Activated CD4-positive, CD25-positive, alpha-beta regulatory T cell treated with anti-CD3 and anti-CD28 coated beads, Interleukin-2, amount 50 U/mL, for 72 hours (primary cell): ENCODE results near the gene TMEM121B.

Experiments used
- DNase-seq: peaks from one replicate; pipeline ENCODE4 v3.0.0; 2021

Gene TMEM121B

DNA sequence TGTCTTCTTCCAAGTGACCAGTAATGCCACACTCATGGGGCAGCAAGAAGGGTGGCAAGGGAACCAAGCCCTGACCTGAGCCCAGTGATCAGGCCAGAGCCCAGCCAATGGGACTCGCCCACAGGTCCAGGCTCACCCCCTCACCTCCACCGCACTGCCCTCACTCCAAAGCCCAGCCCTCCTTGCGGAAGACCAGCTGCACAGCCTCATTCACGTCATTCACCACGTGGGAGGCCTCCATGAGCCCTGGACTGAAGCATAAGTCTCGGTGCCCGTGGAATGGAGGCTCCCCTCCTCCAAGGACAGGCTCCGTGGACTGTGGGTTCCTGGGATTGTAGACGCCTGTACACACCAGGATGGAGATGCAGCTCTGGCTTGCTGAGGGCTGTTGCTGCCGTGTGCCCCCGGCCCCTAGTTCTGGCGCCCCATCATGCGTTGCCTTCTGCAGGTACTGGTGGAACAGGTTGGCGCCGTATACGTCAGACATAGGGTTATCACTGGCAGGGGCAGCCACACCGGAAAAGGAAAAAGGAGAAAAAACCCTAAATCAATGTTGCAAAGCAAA is 16.8 kb upstream of the TMEM121B start:
- no peak for DNase-seq

DNA sequence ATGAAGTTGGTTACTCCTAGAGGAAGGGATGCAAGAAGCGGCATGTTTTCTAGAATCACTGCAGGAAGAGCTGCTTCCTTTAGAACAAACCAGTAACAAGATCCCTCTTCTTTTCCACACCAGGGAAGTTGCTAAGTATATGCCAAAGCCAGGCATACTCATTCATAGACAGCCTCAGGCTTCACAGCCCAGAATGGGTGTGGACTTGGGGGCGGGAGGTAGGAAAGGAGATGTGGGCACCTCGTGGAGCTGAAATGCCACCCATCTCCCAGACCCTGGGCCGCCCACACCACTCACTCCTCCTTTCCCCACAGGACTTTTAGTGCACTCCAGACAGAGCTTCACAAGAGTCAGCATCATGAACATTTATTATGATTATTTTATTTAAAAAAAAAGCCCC is 16.0 kb upstream of the TMEM121B start:
- DNase-seq, result no peak

DNA sequence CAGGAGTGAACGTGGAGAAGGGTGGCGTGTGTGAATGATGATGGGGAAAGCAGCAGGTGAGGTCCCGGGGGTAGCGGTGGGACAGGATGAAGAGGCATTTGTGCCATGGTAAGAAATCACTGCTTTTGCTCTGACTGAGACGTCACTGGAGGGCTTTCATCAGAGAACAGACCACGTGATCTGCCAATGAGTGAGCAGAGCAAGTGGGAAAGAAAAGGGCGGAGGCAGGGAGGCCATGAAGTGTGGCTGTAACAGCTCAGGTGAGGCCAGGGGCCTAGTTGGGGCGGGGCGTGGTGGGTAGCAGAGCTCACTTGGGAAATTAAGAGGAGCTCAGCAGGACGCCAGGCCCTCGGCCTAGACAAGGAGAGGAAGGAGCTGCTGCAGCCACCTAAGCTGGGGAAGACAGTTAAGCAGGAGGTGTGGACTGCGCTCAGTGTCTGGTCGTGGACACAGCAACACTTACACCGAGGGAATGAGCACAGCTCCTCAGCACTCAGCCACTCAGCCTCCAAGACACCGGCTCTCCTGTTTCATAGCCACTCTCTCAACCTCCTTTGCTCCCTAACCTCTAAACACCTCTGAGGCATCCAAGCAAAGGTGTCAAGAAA is 14.1 kb upstream of the TMEM121B start:
- DNase-seq, result no peak

DNA sequence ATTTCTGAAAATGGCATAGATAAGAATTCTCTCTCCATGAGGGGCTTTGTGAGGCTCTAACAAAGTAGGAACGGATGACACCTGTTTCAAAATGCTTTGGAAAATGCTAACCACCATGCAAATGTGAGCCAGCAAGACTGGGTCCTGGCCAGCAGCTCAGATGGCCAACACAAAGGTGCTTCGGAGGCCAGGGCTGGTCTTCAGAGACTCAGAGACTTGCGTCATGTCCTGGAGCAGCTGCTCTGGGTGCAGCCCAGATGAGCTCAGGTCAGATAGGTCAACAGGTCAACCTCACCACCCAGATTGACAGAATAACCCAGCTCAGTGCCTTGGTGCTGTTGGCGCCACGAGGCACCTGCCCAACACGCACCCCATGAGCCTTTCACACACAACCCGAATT is 12.0 kb upstream of the TMEM121B start:
- no peak for DNase-seq

DNA sequence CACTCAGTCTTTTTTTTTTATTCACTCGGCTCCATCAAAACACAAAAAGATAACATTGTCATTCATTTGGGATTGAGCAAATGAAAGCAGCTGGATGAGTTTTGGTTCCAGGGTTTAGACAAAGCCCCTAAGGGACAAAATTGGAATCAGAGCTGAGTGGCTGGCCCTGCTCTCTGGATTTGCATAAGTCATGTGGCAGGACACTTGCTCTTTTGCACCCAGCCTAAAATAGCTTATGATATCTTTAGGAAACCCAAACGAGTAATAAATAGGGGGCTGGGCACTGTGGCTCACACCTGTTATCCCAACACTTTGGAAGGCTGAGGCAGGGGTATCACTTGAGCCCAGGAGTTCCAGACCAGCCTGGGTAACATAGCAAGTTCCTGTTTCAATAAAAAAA is 11.0 kb upstream of the TMEM121B start:
- DNase-seq, result no peak

DNA sequence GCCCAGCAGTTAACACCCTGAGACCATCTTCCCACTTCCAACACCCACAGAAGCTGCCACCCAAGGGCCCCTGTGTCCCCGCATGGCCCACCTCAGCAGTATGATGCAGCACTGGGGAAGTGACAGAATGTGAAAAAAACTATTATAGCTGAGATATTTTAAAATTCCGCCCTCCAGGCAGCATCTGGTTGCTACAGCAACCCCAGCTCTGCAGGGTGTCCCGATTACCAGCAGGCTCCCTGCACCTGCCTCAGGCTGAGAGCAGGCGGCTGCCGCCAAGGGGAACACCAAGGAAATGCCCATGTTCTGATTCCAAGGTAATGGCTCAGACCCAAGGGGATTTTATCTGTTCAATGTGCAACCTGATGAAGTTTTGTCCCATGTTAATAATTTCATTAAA is 10.5 kb upstream of the TMEM121B start:
- no peak for DNase-seq

DNA sequence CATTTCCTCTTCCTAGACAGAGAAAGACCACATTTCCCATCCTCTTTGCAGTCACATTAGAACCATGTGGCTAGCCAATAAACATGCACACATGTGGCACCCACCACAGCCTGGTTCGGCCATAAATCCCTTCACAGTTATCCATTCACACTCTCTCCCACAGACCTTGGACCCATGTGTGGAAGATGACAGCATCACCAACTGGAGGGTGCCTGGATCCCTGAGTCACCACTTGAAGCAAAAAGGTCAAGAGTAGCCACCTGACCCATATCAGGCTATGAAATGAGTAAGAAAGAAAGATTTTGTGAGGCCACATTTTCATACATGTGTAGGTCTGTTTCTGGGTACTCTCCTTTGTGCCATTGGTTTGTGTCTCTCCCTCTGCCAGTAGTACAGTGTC is 9.0 kb upstream of the TMEM121B start:
- no peak for DNase-seq

DNA sequence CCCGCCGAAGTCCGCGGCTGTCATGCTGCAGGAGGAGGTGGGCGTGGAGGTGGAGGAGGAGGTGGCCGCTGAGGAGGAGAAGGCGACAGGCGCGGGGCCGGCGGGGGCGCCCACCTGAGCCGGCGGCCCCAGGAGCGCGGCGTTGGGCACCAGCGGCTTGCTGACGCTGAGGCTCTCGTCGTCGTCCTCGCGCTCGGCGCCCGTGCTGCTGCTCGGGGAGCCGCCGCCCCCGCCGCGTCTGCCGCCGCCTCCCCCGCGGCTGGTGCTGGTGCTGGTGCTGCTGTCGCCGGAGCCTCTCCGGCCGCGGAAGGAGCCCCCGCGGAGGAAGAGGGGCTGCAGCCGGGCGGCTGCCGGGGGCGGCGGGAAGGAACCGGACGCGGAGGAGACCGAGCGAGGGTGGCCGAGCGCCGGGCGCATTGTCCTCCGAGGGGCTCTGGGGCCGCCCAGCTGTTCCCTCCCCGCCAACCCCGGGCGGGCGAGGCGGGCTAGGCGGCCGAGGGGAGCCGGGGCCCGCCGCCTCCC is 388 bp downstream of the TMEM121B start:
- DNase-seq, result peak; percentile 39

DNA sequence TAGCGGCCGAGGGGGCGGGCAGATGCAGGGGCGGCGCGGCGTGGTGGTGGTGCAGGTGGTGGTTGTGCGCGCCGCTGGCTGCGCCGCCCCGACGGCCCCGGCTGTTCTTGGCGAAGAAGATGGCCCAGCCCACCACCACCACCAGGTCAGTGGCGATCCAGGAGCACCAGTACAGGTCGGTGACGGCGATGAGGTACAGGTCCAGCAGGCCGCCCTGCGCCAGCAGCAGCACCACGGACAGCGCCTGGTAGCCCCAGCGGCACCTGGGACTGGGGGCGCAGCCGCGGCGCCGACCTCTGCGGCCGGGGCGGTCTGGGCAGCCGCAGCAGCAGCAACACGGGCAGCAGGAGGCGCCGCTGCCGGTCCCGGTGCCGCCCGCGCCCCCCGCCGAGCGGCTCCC is 879 bp downstream of the TMEM121B start:
- peak; percentile 64 for DNase-seq

DNA sequence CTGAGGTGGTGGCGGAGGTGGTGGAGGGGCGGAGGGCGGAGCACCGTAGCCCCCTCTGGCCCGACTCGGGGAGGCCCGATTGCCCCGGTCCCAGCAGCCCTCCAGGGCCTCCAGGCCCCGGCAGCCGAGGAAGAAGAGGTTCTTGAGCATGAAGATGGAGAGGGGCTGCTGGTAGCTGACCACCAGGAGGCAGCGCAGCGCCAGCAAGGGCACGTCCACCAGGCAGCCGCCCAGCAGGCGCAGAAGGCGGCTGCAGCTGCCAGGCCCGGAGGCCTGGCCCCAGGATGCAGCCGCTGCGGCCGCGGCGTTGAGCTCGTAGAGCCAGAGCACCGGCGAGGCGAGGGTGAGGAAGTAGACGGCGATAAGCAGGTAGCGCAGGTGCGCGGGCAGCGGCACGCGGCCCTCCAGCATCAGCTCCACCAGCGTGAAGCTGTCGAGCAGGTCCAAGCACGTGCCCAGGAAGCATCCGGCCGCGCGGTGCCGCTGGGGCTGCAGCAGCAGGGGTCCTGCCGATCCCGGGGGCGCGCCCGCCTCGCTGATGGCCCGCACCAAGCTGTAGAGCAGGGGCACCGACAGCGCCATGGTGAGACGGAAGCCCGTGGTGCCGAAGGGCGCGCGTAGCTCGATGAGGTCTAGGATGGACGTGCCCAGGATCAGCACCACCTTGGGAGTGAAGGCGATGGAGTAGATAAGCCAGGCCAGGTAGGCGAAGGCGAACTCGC is 1.5 kb downstream of the TMEM121B start:
- no peak for DNase-seq

DNA sequence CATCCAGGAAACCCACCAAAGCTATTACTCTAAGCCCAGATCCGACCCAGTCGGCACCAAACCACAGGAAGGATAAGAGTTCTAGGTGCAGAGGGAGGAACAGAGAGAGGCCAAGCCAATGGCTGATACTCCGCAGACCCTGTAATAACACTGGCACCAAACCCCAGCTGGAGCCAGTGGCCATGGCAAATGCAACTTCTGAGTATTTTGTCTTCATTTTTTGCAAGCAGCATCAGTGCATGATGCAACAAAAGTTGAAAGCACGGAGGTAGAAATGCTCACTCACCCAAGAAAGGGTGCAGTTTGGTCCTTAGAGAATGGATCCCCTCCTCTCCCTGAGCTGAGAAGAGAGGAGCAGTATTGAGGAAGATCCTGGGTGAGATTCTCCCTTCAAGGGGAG is 2.8 kb downstream of the TMEM121B start:
- no peak for DNase-seq

DNA sequence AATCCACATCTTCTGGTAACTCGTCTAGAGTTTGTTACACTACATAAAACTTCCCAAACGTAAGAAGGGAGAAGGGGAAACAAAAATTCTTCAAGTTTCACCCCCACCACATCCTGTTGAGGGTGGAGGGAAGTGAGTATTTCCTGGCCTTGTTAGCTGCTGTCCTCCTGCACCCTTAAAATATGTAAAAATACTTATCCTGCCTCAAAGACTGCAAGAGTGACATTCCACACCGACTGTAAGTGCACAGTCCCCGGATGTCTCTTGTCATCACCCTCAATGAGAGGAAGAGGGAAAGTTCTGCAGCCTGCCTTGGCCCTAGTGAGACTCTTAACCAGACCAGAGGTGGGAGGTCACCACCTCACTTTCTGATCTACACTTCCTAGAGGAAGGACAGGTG is 3.3 kb downstream of the TMEM121B start:
- no peak for DNase-seq

DNA sequence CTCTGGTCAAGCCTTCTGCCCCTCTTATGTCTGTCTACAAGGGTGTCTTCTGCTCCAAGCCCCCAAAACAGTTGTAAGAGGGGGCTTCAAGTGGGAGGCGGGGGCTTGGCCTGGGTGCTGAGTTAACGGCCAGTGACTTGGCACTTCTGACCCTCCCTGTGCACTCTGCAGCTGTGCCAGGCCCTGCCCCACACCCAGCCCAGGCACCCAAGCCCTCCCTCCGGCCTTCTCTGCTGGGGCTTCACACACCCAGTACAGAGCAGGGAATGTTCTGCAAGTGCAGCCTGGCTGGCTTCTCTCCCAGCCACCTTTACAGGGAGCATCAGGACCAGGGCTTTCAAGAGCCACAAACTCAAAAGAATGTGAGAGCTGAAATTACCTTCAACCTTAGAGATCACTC is 3.8 kb downstream of the TMEM121B start:
- DNase-seq, result no peak

DNA sequence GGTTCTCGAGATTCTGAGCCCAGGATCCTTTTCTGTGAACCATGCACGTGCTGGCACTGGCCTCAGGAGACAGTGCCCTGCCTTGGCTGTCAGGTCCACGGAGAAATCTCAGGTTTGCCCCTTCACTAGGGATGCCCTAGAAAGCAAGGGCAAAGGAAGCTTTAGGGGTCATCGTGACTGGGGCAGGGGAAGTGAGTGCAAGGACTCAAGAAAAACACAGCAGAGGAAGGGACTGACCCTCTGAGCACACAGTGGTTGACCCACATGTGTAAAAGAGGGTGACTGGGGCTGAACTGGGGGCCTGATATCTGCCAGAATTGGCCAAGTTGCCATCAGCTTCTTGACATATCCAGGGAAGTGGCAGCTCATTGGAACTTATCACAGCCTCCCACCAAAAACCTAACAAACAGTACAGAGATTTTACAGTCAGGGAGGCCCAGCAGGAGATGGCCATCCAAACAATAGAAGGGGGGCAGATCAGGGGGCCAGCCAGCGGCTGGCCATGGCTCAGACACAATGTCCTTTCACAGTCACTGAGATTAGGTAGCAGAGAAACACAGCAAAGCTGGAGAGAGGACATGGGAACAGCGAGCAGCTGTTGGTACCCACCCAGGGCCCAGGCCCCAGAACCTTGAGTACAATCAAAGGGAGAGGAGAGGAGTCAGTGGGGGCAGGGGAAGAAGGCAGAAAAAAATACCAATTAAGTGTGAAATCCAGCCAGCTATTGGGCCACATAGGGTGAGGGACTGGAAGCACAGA is 4.4 kb downstream of the TMEM121B start:
- no peak for DNase-seq

DNA sequence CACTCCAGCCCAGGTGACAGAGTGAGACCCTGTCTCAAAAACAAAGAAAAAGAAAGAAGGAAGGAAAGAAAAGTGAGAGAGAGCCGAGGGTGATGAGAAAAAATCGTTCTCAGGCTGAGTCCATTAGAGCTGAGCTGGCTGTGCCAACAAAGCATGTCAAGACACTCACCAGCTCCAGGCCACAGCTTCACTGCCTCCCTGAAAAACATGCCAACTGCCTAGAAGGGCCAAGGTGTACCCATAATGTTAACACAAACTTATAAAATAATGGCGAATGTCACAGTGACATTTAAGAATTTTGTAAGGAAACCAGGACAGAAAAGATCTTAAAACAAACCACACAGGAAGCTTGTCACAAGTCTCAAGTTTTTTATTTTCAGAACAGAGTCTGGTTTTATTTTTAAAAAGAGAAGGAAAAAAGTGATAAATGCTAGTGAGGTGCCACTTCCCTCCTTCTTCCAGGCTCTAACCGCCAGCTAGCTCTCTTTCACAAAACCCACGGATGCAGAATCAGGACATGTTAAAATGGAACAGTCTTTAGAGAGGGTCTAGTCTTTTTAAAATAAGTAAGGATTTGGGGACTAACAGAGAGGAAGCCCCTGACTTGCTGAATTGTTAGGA is 5.1 kb downstream of the TMEM121B start:
- no peak for DNase-seq

DNA sequence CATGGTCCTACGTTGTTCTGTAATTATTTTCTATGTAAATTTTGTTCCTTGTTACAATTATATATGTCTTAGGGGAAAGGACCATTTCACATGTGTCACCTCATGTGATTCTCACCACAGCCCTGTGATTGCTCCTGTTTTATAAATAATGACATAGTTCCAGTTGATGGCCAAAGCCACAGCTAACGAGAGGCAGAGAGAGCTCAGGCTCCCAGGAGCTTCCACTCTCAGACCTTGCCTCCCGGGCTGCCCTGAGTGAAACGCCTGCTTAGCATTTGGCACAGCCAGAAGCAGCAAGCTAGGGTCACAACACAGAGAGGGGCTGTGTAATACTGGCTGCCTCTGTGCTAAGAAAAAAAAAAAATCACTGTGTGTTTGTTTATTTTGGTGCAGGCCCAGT is 5.9 kb downstream of the TMEM121B start:
- no peak for DNase-seq

DNA sequence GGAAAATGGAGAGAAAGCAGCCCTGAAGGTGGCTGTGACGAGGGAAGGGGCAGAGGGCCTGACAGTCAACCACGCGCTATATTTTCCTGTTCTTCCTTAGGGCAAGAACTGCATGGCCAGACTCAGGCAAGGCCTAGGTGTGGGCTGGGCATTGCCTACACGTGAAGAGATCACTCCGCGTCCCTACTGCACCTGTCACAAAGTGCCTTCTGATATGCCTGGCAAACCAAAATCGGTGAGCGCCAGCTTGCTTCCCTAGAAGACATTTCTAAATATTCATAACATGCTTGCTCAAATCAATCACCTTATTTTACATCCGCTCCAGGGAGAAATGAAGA is 6.3 kb downstream of the TMEM121B start:
- DNase-seq, result no peak

DNA sequence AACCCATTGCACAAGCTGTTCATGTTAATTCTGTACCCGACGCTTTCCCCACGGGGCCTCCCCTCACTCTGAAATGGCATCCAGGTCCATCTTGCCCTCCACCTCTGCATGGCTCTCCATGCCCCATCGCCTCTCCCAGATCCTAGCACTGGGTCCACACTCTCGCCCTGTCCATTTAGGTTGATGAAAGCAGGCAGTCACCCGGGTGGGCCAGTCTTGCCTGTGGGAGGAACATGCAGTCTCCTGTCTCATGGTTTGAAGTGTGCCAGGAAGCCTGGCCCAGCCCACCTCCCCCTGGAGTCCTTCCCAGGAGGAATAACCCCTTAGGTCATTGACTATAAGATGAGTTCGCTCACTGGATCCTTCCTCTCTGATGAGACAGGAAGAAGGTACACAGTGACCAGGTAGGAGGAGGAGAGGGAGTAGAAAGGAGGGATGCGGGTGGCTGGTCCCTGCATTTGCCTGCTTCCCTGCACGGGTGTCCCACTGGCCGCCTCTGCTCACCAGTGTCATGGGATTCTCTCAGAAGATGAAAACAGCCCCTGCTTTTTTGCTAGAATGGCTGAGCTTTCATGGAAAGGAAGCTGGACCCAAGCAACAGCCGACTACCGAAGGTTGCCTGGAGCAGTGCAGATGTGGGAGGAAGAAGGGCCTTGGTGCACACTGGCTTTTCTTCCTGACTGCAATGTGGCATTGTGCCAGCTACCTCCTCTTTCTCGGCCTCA is 6.8 kb downstream of the TMEM121B start:
- DNase-seq, result no peak

DNA sequence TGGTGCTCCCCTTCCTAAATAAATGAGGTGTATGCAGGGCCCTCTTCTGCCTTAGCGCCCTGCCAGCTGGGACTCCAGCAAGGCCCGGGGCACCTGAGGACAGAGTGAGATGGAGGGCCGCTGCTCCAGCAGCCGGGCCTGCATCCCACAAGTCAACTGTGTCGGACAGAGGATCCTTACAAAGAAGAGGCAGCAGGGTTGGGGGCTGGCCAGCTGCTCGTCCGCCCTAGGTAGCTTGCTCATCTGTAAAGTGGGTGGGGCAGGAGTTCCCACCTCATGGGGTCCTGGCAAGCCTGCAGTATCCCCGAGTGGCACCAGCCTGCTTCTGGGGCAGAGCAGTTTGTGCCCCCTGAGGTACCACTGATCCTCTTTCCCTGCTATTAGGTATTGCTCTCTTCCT is 7.6 kb downstream of the TMEM121B start:
- DNase-seq, result no peak

DNA sequence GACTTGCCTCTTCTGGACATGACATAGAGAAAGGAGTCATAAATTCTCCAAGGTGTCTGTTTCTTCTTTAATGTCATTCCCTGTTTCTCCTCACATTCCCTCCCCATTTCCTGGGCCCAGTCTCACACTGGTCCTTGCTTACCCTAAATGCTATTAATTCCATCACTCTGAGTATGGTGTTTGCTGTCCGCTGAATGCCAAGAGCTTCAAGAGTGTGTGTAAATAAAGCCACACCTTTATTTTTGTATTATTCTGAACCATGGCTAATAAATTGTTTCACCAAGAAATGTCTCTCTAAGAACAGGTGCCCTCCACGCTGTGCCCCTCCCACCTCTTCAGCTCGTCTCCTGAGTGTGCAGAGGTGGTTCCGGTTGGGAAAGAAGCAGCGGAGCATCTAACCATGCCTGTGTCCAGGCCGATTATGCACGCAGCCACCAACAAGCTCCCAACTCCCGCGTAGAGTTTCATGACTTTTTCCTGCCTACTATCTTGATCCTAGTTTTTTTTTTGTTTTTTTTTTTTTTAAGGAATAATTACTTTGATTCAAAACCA is 8.6 kb downstream of the TMEM121B start:
- DNase-seq, result no peak

DNA sequence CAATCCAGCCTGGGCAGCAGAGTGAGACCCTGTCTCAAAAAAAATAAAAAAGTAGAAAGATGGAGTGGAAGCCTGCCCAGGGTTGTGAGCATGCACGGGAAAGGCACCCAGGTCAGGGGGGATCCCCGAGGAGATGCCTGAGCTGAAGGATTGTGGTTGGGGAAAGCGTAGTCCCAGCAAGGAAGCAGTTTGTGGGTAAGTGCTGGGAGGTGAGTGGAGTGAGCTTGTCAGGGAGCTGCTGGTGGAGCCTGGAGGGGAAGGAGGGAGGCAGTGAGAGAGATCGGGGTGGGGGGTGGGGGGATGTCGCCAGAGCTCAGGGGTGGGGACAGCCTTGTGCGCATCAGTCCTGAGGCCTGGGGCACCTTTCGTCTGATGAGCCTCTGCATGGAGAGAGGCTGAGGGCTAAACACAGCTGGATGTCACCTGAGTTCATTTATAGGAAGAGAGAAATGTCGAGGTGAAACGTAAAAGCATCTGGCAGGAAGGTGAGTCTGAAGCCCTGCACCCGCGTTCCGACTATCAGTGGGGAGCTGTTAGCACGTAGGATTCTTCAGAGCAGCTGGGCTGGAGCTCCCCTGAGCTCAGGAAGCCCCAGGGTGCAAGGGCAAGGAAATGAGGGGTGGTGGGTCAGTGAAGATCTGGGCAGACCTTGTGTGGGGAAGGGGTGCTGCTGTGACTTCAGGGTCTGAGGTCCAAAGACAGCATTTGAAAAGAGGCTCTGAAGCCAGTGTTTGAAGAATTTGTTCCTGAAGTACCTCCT is 10.2 kb downstream of the TMEM121B start:
- no peak for DNase-seq

DNA sequence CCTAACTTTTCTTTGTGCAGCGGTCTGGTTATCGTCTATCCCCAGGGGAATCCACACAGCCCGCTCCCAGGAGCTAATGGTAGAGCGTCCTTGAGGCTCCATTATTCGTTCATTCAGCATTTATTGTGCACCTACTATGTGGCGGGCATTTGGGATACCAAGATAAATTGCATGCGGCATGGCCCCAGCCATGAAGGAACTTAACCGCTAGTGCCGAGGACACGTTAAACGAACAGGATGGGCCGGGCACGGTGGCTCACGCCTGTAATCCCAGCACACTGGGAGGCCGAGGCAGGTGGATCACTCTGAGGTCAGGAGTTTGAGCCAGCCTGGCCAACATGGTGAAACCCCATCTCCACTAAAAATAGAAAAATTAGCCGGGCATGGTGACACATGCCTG is 11.2 kb downstream of the TMEM121B start:
- DNase-seq, result no peak
